GM12801 (cell line): ENCODE data around the gene GPRC5C.

Source experiments
- CTCF ChIP-seq: IDR thresholded peaks from one replicate; pipeline ENCODE4 v1.5.1; 2011; ENCODE audit warnings: control low read depth; ENCODE audit not compliant: insufficient read length; ENCODE audit errors: extremely low read depth

The GPRC5C gene

DNA sequence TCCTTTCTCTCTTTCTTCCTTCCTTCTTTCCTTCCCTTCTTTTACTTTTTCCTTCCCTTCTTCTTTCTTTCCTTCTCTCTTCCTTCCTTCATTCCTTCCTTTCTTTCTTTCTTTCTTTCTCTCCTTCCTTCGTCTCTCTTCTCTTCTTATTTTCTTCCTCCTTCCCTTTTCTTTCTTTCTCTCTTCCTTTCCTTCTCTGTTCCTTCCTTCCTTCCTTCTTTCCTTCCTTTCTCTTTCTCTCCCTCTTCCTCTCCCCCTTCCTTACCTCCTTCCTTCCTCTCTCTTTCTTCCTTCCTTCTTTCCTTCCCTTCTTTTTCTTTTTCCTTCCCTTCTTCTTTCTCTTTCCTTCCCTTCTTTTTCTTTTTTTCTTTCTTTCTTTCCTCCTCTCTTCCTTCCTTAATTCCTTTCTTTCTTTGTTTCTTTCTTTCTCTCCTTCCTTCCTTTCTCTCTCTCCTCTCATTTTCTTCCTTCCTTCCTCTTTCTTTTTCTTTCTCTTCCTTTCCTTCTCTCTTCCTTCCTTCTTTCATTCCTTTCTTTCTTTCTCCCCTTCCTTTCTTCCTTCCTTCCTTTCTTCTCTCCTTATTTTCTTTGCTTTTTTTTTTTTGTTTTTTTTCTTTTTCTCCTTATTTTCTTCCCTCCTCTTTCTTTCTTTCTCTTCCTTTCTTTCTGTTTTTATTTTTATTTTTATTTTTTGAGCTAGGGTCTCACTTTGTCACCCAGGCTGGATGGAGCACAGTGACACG, 41.8 kb upstream of the GPRC5C start:
- no peak for TF ChIP-seq CTCF

GRCh38 chr17:74390680-74391653, 40.9 kb upstream of the GPRC5C start:
- no peak for TF ChIP-seq CTCF

GRCh38 chr17:74391771-74392170, 40.1 kb upstream of the GPRC5C start:
- TF ChIP-seq CTCF: no peak

DNA sequence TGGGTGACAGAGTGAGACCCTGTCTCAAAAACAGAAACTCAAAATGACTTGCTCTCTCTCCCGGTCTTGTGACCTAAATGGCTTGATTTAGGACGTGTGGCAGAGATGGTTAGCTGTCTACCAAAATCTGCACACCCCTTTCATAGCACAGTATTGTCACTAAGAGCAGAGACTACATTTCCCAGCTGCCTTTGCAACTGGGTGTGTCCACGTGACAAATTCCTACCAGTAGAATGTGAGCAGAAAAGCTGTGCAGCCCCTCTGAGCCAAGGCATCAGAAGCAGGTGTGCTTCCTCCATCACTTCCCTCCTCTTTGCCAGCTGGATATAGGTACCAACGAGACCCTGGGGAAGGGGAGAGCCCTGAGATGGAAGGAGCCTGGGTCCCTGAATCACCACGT, 39.0 kb upstream of the GPRC5C start:
- TF ChIP-seq CTCF: no peak

DNA sequence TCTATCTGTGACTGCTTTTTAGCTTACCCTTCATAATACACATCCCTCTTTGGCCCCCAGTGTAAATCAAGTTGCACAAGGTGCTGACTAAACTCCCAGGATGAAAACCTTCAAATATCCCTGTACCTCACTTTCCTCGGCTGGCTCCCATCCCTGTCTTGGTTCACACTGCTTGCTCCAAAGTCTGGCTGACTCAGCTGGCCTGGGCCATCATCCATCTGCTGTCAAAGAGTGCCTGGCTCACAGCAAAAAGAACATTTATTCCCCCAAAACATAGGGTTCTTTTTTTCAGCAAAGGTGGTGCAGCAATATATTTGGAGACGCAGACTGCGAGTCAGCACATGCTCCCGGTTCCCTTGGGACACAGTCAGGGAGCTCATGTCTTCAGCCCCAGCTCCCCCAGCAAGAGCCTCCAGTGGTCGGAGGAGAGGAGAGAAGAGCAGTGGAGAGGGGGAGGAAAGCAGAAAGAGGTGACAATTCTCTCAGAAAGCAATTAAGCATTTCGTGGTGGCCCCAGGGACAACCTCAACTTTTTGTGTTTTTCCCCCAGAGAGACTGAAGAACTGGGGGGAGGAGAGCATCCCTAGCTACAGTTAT, 38.4 kb upstream of the GPRC5C start:
- no peak for TF ChIP-seq CTCF

DNA sequence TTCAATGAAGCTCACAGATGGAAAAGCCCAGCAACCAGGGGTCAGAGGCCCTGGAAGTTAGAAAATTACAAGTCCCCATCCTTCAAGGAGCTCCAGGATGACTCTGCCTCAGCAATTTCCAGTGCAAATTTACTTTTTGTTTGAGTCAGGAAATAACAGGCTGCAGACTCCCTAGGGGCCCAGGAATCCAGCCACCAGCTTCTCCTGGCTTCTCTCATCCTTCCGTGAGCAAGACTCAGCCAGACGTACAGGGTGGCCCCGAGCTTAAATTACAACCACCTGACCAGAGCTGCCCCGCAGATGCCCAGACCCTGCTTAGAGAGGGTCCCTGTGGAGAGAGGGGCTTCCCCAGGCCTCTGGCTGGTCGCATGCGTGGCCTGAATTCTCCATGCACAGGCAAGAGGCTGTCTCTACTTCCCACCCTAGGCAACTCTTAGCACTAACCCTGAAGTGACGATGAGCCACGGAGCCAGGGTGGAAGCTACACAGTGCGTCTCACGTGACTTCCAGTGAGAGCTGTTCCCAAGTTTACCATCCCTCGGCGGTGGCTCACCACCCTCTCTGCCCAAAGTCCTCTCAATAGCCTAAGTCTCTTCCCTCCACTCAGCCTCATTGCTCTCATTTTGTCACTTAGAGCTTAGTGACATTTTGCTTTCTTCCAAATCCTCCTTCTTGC, 37.5 kb upstream of the GPRC5C start:
- no peak for TF ChIP-seq CTCF

GRCh38 chr17:74394977-74395376, 36.9 kb upstream of the GPRC5C start:
- TF ChIP-seq CTCF: no peak
